ENCODE measurements around the gene GATA3.

GRCh38 chr10:8079126-8079525 lies 24.6 kb downstream of the GATA3 start:
- no peak for TF ChIP-seq NANOG (IDR thresholded peaks at IDR 0.05; ENCODE audit: insufficient read depth, low read depth, low read length, poor library complexity, severe bottlenecking)
- TF ChIP-seq SRF (IDR thresholded peaks at IDR 0.05; ENCODE audit: low read depth, low read length): no peak
- TF ChIP-seq BCL11A (IDR thresholded peaks at IDR 0.05; ENCODE audit: low read depth in 2 of 2, low read length in 2 of 2): no peak

Data from H1 (cell line).